HG02870 (cell line): ENCODE data around the gene RRP9.
"Not testable (repeated sequence)": the region's sequence is repeated elsewhere in the genome, so short reads cannot be mapped to it uniquely, and the experiment has no call there.

Experiments used
- ATAC-seq: cut with Tn5 transposase; IDR thresholded peaks from one replicate; pipeline ENCODE4 v1.9.1; 2021; ENCODE audit warnings: mild to moderate bottlenecking, moderate library complexity; ENCODE audit not compliant: unreplicated experiment

The RRP9 gene

GRCh38 chr3:51904034-51904823 is 37.5 kb downstream of the RRP9 start:
- no peak for ATAC-seq

GRCh38 chr3:51902361-51902760 is 39.3 kb downstream of the RRP9 start:
- not testable (repeated sequence) for ATAC-seq

- ATAC-seq = not testable (repeated sequence)
Observed at GRCh38 chr3:51900043-51900442, 41.7 kb downstream of the RRP9 start.

GRCh38 chr3:51897391-51897790 is 44.3 kb downstream of the RRP9 start:
- ATAC-seq = no peak

GRCh38 chr3:51896607-51897305 is 44.9 kb downstream of the RRP9 start:
- ATAC-seq = no peak

GRCh38 chr3:51894939-51895338 is 46.8 kb downstream of the RRP9 start:
- no peak for ATAC-seq

GRCh38 chr3:51894391-51894790 is 47.3 kb downstream of the RRP9 start:
- no peak for ATAC-seq

- no peak for ATAC-seq
Observed at GRCh38 chr3:51891242-51892039, 50.3 kb downstream of the RRP9 start.

DNA sequence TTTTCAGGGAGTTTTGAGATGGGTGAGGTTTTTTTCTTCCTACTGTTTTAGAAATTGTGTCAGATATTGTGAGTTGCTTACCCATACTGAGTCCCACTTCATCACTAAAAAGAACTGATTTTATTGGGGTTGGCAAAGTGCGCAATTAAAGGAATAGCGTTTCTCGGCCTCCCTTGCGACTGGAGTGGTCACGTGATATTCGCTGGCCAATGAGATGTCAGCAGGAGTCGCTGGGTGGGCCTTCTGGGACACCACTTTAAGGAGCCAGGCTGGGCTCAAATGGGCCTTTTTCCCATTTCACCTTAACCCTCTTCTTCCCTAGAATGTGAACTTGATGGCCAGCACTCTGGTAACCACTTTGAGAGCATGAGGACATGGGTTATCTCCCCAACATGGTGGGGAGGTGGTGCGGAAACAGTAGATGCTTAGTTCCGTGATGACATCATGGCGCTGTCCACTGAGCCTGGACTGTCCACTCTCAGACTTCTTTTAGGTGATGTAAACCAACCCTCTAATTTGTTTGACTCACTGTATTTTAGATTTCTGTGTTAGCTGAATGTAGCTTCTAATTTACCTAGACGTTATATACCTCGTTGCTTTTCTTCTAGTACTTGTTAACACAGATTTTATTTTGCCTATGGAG is 53.1 kb downstream of the RRP9 start:
- no peak for ATAC-seq

- no peak for ATAC-seq
Observed at GRCh38 chr3:51887620-51888019, 54.1 kb downstream of the RRP9 start.

DNA sequence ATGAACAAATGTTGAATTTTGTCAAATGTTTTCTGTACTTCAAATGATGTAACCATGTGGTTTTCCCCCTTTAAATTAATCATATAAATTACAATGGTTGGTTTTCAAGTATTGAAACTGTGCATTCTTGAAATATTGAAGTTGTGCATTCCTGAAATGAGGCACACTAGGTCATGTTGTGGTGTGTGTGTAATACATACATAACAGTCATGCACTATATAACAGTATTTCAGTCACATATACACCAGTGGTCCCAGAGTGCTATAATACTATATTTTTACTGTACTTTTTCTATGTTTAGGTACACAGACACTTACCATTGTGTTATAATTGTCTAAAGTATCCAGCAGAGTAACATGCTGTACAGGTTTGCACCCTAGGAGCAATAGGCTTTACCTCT is 55.3 kb downstream of the RRP9 start:
- ATAC-seq = no peak
